OCI-LY3 (cell line): ENCODE data around the gene HOXD12.

ENCODE experiments used
- H2AFZ ChIP-seq: fragments of 200-600, 300-600 bp; shearing (Covaris generic); 2 replicates; pipeline ENCODE4 v1.6.0; 2014; ENCODE audit warnings: antibody characterized with exemption, low read depth, low read length
- H3K27ac ChIP-seq: fragments of 200-600, 300-600 bp; sonication (generic); 2 replicates; pipeline ENCODE4 v1.5.1; 2014; ENCODE audit warnings: mild to moderate bottlenecking, low read length, moderate library complexity, mixed read lengths
- H3K27me3 ChIP-seq: fragments of 200-600, 300-600 bp; sonication (generic); 2 replicates; pipeline ENCODE4 v1.6.1; 2014; ENCODE audit warnings: low read depth, low read length, mixed read lengths
- H3K36me3 ChIP-seq: fragments of 200-600, 300-600 bp; sonication (generic); replicated peaks from 2 replicates; pipeline ENCODE3; 2014; ENCODE audit warnings: low read depth, low read length, mixed read lengths
- H3K4me1 ChIP-seq: fragments of 300-600, 200-600 bp; sonication (generic); 2 replicates; pipeline ENCODE4 v1.6.1; 2014; ENCODE audit warnings: low read length, mixed read lengths
- H3K4me2 ChIP-seq: fragments of 200-600, 300-600 bp; sonication (generic); 2 replicates; pipeline ENCODE4 v1.6.1; 2014; ENCODE audit warnings: low read length, mixed read lengths
- H3K4me3 ChIP-seq: fragments of 300-600, 200-600 bp; sonication (generic); 2 replicates; pipeline ENCODE4 v1.5.1; 2014; ENCODE audit warnings: antibody characterized with exemption, mild to moderate bottlenecking, low read length, moderate library complexity
- H3K79me2 ChIP-seq: fragments of 300-600, 200-600 bp; shearing (Covaris generic); 2 replicates; pipeline ENCODE4 v1.6.1; 2014; ENCODE audit warnings: mild to moderate bottlenecking, low read length, mixed read lengths
- H3K9ac ChIP-seq: fragments of 300-600, 200-600 bp; shearing (Covaris generic); 2 replicates; pipeline ENCODE4 v1.6.0; 2014; ENCODE audit warnings: mild to moderate bottlenecking, low read length, moderate library complexity
- H3K9me3 ChIP-seq: fragments of 200-600, 300-600 bp; shearing (Covaris generic); 2 replicates; pipeline ENCODE4 v1.6.1; 2014; ENCODE audit warnings: low read length, mixed read lengths; ENCODE audit not compliant: insufficient read depth
- H4K20me1 ChIP-seq: fragments of 200-600, 300-600 bp; sonication (generic); 2 replicates; pipeline ENCODE4 v1.6.1; 2016; ENCODE audit warnings: low read length, mixed read lengths; ENCODE audit not compliant: insufficient read depth
- EZH2phosphoT487 ChIP-seq: fragments of 200-600 bp; shearing (Covaris generic); IDR thresholded peaks from 2 replicates; pipeline ENCODE4 v1.6.1; 2018; ENCODE audit warnings: antibody characterized with exemption, mixed run types, low read depth
- TF ChIP-seq, protein P1 (sequence below): fragments of 200-600, 300-600 bp; sonication (generic); IDR thresholded peaks from 2 replicates; pipeline ENCODE4 v1.5.1; 2014; ENCODE audit warnings: antibody characterized with exemption, low read length, low read depth

Gene HOXD12

DNA sequence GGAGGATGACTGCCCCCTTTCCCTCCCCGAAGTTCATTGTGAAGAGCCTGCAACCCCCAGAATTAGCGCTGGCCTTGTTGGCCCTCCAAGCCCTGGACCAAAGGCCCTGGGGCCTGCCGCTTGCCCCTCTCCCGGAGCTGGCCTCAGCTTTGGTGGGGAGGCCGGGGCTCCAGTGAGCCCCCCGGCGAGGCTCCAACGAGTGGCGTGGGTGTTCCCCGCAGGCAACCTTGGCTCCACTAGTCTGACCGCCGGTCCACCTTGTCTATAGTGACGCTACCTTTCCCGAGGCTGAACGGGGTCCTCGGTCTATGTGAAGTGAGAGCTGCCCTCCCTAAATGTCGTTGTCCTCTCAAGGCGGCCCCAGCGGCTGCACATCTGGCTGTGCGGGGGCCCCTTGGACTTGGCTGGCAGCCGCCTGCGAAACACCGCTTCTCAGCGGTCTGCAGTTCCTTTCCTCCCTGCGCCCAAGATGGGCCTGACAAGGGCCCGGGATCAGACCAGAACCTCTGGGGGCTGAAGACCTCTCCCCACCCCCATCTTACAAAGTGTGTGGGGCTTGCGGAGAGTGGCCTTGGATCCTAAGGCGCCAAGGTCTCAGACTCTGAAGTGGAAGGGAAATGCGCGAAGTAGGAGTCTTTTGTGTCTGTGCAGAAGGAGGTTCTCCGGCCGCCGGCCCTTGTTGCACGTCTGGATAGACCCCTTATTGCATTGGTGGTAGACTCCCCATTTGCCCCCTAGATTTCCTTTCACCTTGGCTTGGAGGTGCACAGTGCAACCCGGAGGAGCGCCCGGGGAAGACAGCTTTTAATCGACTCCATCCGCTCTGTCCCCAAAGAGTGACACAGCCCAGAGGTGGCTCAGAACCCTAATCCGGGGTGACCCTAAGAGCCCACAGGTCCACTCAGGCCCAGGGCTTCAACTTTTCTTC lies 13.0 kb downstream of the HOXD12 start:
- Histone ChIP-seq H3K4me1 (peaks cover 14% of the 10 kb centered on the region), H3K27me3 (no peaks in the 10 kb centered on the region), H3K9ac (no peak overlapping the region), H3K9me3 (no peaks in the 10 kb centered on the region), H3K79me2 (no peaks in the 10 kb centered on the region), H2AFZ (no peak overlapping the region), H3K36me3 (no peaks in the 10 kb centered on the region), H3K27ac (no peak overlapping the region), H3K4me2 (no peak overlapping the region), H4K20me1 (no peaks in the 10 kb centered on the region), H3K4me3 (no peak overlapping the region)
- TF ChIP-seq, protein P1, sequence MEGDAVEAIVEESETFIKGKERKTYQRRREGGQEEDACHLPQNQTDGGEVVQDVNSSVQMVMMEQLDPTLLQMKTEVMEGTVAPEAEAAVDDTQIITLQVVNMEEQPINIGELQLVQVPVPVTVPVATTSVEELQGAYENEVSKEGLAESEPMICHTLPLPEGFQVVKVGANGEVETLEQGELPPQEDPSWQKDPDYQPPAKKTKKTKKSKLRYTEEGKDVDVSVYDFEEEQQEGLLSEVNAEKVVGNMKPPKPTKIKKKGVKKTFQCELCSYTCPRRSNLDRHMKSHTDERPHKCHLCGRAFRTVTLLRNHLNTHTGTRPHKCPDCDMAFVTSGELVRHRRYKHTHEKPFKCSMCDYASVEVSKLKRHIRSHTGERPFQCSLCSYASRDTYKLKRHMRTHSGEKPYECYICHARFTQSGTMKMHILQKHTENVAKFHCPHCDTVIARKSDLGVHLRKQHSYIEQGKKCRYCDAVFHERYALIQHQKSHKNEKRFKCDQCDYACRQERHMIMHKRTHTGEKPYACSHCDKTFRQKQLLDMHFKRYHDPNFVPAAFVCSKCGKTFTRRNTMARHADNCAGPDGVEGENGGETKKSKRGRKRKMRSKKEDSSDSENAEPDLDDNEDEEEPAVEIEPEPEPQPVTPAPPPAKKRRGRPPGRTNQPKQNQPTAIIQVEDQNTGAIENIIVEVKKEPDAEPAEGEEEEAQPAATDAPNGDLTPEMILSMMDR = no peak
- TF ChIP-seq EZH2phosphoT487 = no peak

DNA sequence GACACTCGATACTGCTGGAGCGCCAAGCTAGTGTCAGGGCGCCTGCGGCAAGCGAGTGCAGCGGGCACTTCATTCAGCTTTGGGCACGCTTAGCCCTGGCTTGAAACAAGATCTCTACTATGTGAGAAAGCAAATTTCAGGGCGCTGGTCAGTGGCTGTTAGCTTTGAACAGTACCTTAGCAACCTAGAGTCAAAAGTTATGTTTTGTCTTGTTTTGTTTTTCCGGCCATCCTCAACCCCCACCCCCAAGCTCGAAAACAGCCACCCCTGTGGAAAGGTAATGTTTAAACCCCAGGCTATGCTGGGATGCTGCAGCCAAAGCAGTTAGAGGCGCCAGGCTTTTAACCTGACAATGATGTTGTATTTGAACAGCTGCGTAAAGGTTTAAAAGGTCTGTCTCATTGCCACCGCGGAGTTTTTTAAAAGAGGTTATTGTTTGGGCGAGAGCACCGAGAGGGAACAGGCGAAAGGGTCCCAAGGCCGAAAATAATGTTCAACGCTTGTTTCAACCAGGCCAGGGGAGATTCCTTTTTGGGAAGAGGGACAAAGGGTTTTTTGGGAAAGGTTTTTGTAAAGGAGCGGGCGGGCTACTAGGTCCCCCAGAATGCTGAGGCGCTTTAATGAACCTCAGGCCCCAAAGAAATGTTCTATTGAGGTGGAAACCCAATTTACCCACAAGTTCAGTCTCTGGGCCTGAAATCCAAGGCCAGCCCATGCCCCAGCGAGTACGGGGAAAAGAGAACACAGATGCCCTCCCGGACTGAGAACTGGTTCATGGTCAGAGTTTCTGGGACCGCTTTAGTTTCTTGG lies 14.7 kb downstream of the HOXD12 start:
- no peaks in the 10 kb centered on the region for H3K36me3 ChIP-seq
- peaks cover 14% of the 10 kb centered on the region for H3K4me1 ChIP-seq
- H3K9ac ChIP-seq = no peak overlapping the region
- H3K4me3 ChIP-seq = no peak overlapping the region
- no peaks in the 10 kb centered on the region for H4K20me1 ChIP-seq
- H3K79me2 ChIP-seq = no peaks in the 10 kb centered on the region
- no peaks in the 10 kb centered on the region for H3K9me3 ChIP-seq
- no peak overlapping the region for H2AFZ ChIP-seq
- no peak for TF ChIP-seq EZH2phosphoT487
- TF ChIP-seq, protein P1 = no peak
- no peaks in the 10 kb centered on the region for H3K27me3 ChIP-seq
- no peak overlapping the region for H3K27ac ChIP-seq
- no peak overlapping the region for H3K4me2 ChIP-seq

DNA sequence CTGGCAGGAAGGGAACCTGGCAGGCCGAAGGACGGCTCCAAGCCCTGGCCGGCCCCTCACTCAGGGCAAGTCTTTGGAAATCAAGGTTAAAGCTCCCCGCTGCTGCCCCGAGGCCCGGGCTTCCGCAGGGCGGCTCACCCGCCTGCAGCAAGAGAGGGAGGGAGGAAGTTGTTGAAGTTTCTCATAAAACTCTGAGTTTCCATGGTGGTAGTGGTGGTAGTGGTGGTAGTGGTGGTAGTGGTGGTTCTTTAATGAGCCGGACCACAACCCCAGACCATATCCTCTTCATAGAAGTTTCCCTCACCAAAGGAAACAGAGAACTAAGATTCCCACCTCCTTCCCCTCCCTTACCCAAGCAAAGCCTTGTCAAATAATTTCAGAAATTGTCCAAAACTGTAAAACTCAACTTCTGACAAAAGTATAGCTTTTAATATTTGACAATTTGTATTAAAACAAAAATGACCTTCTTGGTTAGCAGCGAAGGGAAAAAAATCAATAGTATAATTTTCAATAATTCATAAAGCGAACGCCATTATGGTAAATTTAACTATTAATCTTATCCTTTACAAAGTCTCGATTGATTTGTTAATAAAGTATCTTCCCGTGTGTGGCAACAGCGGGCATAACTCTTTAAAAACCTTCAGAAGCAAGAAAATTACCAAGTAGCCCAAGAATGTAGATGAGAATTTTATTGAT lies 15.5 kb downstream of the HOXD12 start:
- Histone ChIP-seq H3K36me3 (no peaks in the 10 kb centered on the region), H3K4me3 (no peak overlapping the region), H2AFZ (no peak overlapping the region), H3K9ac (no peak overlapping the region), H3K4me1 (peaks cover 8% of the 10 kb centered on the region), H3K27ac (no peak overlapping the region), H3K27me3 (no peaks in the 10 kb centered on the region), H3K9me3 (no peaks in the 10 kb centered on the region), H3K4me2 (no peak overlapping the region), H4K20me1 (no peaks in the 10 kb centered on the region), H3K79me2 (no peaks in the 10 kb centered on the region)
- TF ChIP-seq, protein P1 = no peak
- no peak for TF ChIP-seq EZH2phosphoT487
